Keratinocyte (primary cell): ENCODE results near the gene SCAI. TPM values are rescaled to one million over a fixed set of nuclear protein-coding genes. Genes with fewer than 3 reads are reported as not detected.
A peak's percentile ranks its signal among the peaks of the same experiment; 100 is the strongest.

Experiments used
- DNase-seq: peaks from one replicate; pipeline ENCODE4 v3.0.0-alpha.2; 2011; ENCODE audit warnings: low read depth, missing footprints, low spot score
- FAIRE-seq: peaks from 2 replicates; lab custom pipeline; 2011; peaks lifted over from hg19 to GRCh38; lab: Jason Lieb, UNC
- H2AFZ ChIP-seq: 2 replicates; pipeline ENCODE4 v1.6.0; 2012; ENCODE audit warnings: low read length, control low read depth, inconsistent platforms; ENCODE audit not compliant: control insufficient read depth
- H3K27ac ChIP-seq: 2 replicates; pipeline ENCODE4 v1.5.1; 2011; ENCODE audit warnings: low read length; ENCODE audit not compliant: control insufficient read depth, insufficient read depth
- H3K27me3 ChIP-seq: 3 replicates; pipeline ENCODE4 v1.6.0; 2011; ENCODE audit warnings: low read length; ENCODE audit not compliant: control insufficient read depth, insufficient read depth; ENCODE audit errors: extremely low read depth
- H3K36me3 ChIP-seq, 2 experiments: 2 replicates in 1 of 2; 3 replicates in 1 of 2; pipeline ENCODE4 v1.5.1; 2011; ENCODE audit warnings: low read length in 2 of 2, mild to moderate bottlenecking in 1 of 2; ENCODE audit not compliant: control insufficient read depth in 2 of 2, insufficient read depth in 2 of 2; ENCODE audit errors: extremely low read depth in 1 of 2
- H3K4me1 ChIP-seq: 3 replicates; pipeline ENCODE4 v1.5.1; 2011; ENCODE audit warnings: low read length; ENCODE audit not compliant: control insufficient read depth, insufficient read depth; ENCODE audit errors: extremely low read depth
- H3K4me2 ChIP-seq: 3 replicates; pipeline ENCODE4 v1.6.0; 2011; ENCODE audit warnings: low read depth, low read length; ENCODE audit not compliant: control insufficient read depth, insufficient read depth; ENCODE audit errors: extremely low read depth
- H3K4me3 ChIP-seq, 3 experiments: fragments of 200-600 bp in 1 of 3; sonication (generic) in 1 of 3; 2 replicates in 2 of 3; 3 replicates in 1 of 3; pipeline ENCODE4 v1.5.1; 2011 to 2016; ENCODE audit warnings: low read length in 3 of 3, mild to moderate bottlenecking in 3 of 3, control low read depth in 2 of 3, inconsistent platforms in 1 of 3, low read depth in 1 of 3, mixed read lengths in 1 of 3, mixed run types in 1 of 3, moderate library complexity in 1 of 3; ENCODE audit not compliant: control insufficient read depth in 2 of 3, insufficient read depth in 2 of 3; ENCODE audit errors: extremely low read depth in 1 of 3
- H3K79me2 ChIP-seq: 2 replicates; pipeline ENCODE4 v1.6.0; 2012; ENCODE audit warnings: low read length; ENCODE audit not compliant: control insufficient read depth, insufficient read depth
- H3K9ac ChIP-seq: 3 replicates; pipeline ENCODE4 v1.6.0; 2011; ENCODE audit warnings: low read length; ENCODE audit not compliant: control insufficient read depth, insufficient read depth; ENCODE audit errors: extremely low read depth
- H3K9me1 ChIP-seq: 3 replicates; pipeline ENCODE4 v1.6.0; 2011; ENCODE audit warnings: low read length; ENCODE audit not compliant: control insufficient read depth, insufficient read depth; ENCODE audit errors: extremely low read depth
- H3K9me3 ChIP-seq: 2 replicates; pipeline ENCODE4 v1.5.1; 2012; ENCODE audit warnings: low read depth, low read length; ENCODE audit not compliant: control insufficient read depth
- H4K20me1 ChIP-seq: 3 replicates; pipeline ENCODE4 v1.6.0; 2011; ENCODE audit warnings: low read length; ENCODE audit not compliant: control insufficient read depth, insufficient read depth; ENCODE audit errors: extremely low read depth
- CTCF ChIP-seq, 3 experiments: IDR thresholded peaks in 1 of 3; conservative IDR thresholded peaks in 1 of 3; optimal IDR thresholded peaks in 1 of 3; 2 replicates in 2 of 3; 3 replicates in 1 of 3; pipeline versions ENCODE3 to v1.5.1; 2011; ENCODE audit warnings: low read length in 3 of 3, mild to moderate bottlenecking in 3 of 3, moderate library complexity in 2 of 3, control low read depth in 1 of 3, inconsistent platforms in 1 of 3; ENCODE audit not compliant: insufficient read depth in 2 of 3; ENCODE audit errors: extremely low read depth in 1 of 3
- EZH2 ChIP-seq: IDR thresholded peaks from one replicate; pipeline ENCODE4 v1.6.1; 2012; ENCODE audit warnings: inconsistent platforms, mild to moderate bottlenecking, low read length, moderate library complexity
- dilution Hi-C: fragments of 300-500 bp; cut with MboI; formaldehyde crosslinking; loops from one replicate; pipeline ENCODE4 v1.7.0; 2020; ENCODE audit warnings: low sequenced_read_pairs; ENCODE audit not compliant: extremely low pct_ligation_motif_present
- polyA plus RNA-seq, 5 experiments: library from polyadenylated mRNA; depleted of rRNA in 3 of 5; stranded (reverse) in 3 of 5; stranded (forward) in 1 of 5; unstranded in 1 of 5; fragments of >200 nt; gene quantifications; 1 replicate in 1 of 5; 2 replicates in 3 of 5; 3 replicates in 1 of 5; pipeline versions ENCODE4 v1.2.1 to v1.2.3, GENCODE V29; 2011 to 2012; ENCODE audit warnings: missing spikeins in 2 of 5, low read depth in 1 of 5, low replicate concordance in 1 of 5

SCAI gene
- polyA plus RNA-seq, 1 donor (not counting 4 experiments of a cell fraction or from before 2014, with no cell fraction given): 3.0 TPM

DNA sequence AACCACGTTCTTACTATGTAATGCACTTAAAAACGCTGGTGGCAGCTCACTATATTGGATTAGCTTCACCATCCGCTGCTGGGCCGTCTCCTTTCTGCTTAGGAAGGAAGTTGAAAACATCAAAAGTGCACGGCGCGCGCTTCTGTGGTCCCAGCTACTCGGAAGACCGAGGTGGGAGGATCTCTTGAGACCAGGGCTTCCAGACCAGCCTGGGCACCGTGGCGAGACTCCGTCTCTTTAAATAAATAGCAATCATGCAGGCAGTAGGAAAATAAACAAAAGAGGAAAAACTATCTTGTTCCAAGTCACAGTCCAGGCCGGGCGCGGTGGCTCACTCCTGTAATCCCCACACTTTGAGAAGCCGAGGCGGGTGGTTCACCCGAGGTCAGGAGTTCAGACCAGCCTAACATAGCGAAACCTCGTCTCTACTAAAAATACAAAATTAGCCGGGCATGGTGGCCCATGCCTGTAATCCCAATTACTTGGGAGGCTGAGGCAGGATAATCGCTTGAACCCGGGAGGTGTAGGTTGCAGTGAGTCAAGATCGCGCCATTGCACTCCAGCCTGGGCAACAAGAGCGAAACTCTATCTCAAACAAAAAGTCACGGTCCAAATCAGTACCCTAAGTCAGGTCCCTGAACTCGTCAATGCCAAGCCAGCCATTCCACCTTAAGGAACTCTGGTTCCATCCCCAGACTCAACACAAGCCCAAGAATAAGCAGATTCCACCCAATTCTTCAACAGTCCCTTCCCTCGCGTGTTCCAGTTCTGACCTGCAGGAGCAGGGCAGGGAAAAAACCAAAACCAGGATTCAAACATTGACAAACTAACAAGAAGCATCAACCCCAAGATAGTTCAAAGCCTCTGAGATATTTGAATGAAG is 201.4 kb downstream of the SCAI start:
- H3K9me1 ChIP-seq: no peaks in the 10 kb centered on the region
- H3K27me3 ChIP-seq: no peaks in the 10 kb centered on the region
- H3K9me3 ChIP-seq: no peaks in the 10 kb centered on the region
- H3K4me2 ChIP-seq: peak overlapping the region; percentile 95
- no peaks in the 10 kb centered on the region for H3K79me2 ChIP-seq
- peak overlapping the region; percentile 97 for H2AFZ ChIP-seq
- H4K20me1 ChIP-seq: no peaks in the 10 kb centered on the region
- H3K4me3 ChIP-seq: peak overlapping the region; percentile 84 to 97 (median 94)
- TF ChIP-seq EZH2 (no peak), CTCF (optimal IDR thresholded peaks at IDR 0.05 in 1 of 3, IDR thresholded peaks at IDR 0.05 in 1 of 3, conservative IDR thresholded peaks at IDR 0.05 in 1 of 3; ENCODE audit: extremely low read depth in 1 of 3, insufficient read depth in 2 of 3, low read length in 3 of 3) (no peak)
- dilution Hi-C loops: no loop called here
- peak overlapping the region; percentile 91 for H3K9ac ChIP-seq
- peaks cover 0 to 3% of the 10 kb centered on the region in 2 experiments for H3K36me3 ChIP-seq
- DNase-seq (no peak), FAIRE-seq (no peak)
- peak overlapping the region; percentile 87 for H3K27ac ChIP-seq
- H3K4me1 ChIP-seq: peaks cover 4% of the 10 kb centered on the region

DNA sequence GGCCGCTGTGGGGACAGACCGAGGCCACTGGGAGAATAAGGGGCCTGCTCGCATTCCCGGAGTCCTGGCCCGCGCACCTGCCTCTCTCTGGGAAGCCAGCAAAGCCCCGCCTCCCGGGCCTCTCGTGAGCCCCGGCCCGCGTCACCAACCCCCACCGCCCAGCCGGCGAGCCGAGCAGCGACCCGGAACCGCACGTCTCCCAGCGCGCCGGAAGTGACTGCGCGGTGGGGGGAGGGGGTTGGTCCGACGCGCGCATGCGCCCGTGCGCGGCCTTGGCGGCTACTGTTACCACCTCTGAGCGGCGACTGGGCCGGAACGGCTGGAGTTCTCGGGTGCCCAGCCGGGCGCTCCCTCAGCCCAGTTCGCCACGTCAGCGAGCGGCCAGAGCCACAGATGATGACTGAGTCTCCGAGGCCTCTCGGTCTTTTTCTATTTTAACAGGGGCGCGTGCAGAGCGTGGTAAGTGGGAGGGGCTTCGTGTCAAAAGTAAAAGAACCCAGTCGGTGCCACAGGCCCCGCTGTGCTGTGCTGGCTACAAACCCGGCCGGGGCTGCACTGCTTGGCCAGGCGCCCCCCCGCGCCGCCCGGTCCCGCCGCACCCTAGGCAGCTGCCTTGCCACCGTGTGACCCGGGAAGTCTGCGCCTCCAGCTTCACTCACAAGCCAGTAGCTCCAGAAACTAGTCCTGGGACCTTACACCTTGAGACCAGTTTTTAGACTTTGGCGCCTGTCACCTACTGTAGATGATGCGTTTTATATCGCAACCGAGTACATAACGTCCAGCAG is 202.2 kb downstream of the SCAI start, which contains the start of gene GOLGA1:
Gene GOLGA1, minus strand, starts transcription at position 190 of the 785 bp plus-strand sequence. CDS start 2,372 bp downstream, outside the sequence.
- no peak for FAIRE-seq
- Histone ChIP-seq H4K20me1 (no peaks in the 10 kb centered on the region), H2AFZ (peak within 1 kb of the TSS; percentile 97), H3K36me3 (peaks cover 0 to 3% of the 10 kb centered on the region in 2 experiments), H3K79me2 (no peaks in the 10 kb centered on the region), H3K4me3 (peak within 1 kb of the TSS; percentile 84 to 97 (median 94)), H3K9me1 (no peaks in the 10 kb centered on the region), H3K27ac (peak within 1 kb of the TSS; percentile 87), H3K9me3 (no peaks in the 10 kb centered on the region), H3K9ac (peak within 1 kb of the TSS; percentile 91), H3K4me1 (peaks cover 4% of the 10 kb centered on the region), H3K4me2 (peak within 1 kb of the TSS; percentile 96), H3K27me3 (no peaks in the 10 kb centered on the region)
- DNase-seq: peak; percentile 64
- no peak for TF ChIP-seq EZH2
- no peak for TF ChIP-seq CTCF (optimal IDR thresholded peaks at IDR 0.05 in 1 of 3, IDR thresholded peaks at IDR 0.05 in 1 of 3, conservative IDR thresholded peaks at IDR 0.05 in 1 of 3; ENCODE audit: extremely low read depth in 1 of 3, insufficient read depth in 2 of 3, low read length in 3 of 3)
- dilution Hi-C loops: no loop called here
